Stimulated activated CD8-positive, alpha-beta memory T cell treated with anti-CD3 and anti-CD28 coated beads, Interleukin-12 subunit alpha, Interleukin-12 subunit beta, amount 100 ng/mL, for 1 hour (primary cell): ENCODE measurements around the gene SLC25A5.
"Not testable (repeated sequence)": the region's sequence is repeated elsewhere in the genome, so short reads cannot be mapped to it uniquely, and the experiment has no call there.

Source experiments
- DNase-seq: peaks from one replicate; pipeline ENCODE4 v3.0.0-alpha.2; 2020; ENCODE audit warnings: low read depth

SLC25A5 gene

DNA sequence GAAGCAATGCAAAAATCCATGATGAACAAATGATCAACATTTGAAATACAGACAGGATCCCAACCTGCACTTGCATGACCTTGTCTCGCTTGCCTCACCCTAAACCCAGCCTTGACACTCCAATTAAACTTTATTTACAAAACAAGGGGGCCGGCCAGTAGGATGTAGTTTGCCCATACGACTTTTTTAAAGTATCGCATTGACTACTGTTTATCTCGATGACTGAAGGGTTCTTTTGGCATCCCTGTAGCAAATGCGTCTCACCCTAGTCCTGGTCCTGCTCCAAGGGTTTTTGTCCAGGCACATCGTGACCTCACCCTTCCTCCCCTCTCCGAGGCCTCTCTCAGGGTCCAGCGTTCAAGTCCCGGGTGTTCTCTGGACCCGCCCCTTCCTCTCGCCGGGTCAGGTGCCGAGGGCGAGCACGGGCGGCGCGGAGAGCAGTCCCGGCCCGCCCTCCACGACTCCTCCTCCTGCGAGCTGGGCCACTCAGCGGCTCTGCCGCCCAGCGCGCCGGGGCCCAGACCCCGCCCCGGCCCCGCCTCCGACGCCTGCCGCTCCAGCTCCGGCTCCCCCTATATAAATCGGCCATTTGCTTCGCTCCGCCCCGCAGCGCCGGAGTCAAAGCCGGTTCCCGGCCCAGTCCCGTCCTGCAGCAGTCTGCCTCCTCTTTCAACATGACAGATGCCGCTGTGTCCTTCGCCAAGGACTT lies at the start of gene SLC25A5:
SLC25A5 (plus strand) TSS at position 603 of the 709 bp plus-strand sequence; CDS start at position 675, 72 bp downstream.
- peak; percentile 62 for DNase-seq

GRCh38 chrX:119419146-119419545 lies 49.1 kb upstream of the SLC25A5 start:
- no peak for DNase-seq

GRCh38 chrX:119419898-119420297 lies 48.3 kb upstream of the SLC25A5 start:
- no peak for DNase-seq

DNA sequence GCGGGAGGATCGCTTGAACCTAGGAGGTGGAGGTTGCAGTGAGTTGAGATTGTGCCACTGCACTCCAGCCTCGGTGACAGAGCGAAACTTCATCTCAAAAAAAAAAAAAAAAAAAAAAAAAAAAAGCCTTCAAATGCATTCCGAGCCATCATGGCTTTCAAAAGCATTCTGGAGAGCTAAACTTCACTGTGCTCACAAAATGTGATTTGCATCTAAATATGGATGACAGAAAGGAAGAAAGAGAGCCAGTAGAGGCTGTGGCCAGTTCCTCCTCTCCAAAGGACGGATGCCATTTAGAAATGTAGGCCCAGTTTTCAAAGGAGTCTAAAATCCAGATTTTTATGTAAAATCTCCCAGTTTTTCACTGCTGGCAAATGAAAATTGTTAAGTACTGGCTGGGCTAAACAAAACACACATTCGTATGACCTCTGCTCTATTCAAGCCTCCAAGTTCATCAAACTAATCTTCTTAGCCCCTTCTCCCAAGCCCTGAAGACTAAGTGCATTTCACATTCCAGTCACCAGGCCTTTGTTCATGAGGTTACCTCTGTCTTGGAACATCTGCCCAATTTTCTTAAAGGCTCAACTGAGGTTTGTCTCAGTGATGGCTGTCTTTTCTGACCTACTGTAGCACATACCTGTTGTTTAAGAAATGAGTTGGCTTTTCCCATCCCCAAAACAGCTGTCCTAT lies 47.1 kb upstream of the SLC25A5 start:
- no peak for DNase-seq

GRCh38 chrX:119423631-119424030 lies 44.6 kb upstream of the SLC25A5 start:
- no peak for DNase-seq

DNA sequence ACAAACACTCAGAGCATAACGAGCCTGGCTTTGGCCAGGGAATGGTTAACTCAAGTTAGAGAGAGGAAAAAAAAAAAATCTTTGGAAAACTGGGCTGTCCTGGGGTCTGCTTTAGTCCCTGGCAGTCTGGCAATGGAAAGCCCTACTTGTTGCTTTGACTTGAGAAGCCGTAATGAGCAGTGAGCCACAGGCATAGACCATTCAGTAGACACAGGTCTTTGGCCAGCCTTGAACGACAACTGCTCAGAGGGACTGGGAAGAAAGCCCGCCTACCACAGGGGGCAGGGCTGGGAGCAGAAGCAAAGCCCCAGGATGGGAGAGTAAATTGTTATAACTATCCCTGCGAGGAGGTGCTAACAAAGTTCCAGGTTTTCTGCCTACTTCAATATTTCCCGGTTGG lies 43.2 kb upstream of the SLC25A5 start:
- DNase-seq, result no peak

DNA sequence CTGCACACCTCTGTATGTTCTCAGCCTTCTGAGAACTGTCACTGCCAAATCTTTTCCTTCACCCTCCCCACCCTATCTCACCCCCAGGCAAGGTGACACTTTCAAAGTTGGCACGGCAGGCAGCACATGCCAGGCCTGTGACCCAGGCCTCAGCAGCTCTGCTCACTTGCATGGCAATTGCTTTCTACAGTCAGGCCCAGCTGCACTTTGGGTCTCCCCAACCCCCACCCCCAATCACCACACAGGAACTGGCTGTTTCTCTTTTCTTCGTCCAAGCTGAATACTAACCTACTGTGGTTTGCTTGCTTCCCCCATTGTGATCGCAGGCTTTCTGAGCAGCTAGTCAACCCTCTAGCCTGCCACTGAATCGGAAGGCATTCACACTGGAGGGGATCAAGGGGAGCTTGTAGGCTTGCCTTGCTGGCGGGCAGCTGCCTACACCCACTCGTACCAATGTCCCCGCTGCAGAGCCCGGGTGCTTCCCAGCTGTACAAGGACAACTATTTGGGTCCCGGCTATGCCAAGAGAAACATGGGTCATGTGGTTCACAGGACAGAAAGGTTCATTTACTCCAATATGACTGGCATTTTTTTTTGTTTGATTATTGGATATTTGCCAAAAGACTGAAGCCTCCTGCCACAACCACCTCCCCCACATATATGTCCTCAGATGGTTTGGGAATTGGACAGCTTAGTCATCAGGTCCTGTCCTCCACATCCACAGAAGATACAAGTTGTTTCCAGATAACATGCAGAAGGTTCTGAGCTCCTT lies 41.0 kb upstream of the SLC25A5 start:
- DNase-seq, result no peak

- no peak for DNase-seq
Observed at GRCh38 chrX:119427795-119428185, 40.5 kb upstream of the SLC25A5 start.

- no peak for DNase-seq
Observed at GRCh38 chrX:119429471-119429870, 38.8 kb upstream of the SLC25A5 start.

DNA sequence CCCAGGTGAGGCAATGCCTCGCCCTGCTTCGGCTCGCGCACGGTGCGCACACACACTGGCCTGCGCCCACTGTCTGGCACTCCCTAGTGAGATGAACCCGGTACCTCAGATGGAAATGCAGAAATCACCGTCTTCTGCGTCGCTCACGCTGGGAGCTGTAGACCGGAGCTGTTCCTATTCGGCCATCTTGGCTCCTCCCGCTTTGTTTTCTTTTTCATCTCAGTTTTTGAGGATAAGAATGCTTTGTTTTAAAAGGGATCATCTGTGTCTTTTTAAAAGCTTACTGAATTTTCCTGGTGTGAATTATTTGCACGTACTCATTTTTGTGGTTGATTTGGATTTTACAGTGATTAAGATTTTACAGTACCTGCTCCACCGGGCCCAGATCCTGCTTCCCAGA lies 26.9 kb upstream of the SLC25A5 start:
- not testable (repeated sequence) for DNase-seq

DNA sequence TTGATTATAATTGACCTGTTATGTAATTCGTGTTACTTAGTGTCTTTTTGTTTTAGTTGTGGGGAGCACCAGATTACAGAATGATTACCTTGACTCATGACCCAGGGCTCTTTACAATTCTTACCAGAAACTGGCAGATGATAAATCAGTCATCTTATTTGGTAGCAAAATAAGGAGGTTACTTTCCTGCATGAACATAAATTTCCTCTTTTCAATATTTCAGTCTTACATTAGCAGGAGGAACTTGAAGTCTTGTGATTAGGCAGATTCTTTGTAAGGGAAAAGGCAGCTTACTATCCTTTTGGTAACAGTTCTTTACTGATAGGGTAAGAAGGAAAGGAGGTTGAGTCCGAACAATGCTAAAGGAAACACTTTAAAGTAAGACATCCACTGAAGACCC lies 26.0 kb upstream of the SLC25A5 start:
- DNase-seq, result no peak

DNA sequence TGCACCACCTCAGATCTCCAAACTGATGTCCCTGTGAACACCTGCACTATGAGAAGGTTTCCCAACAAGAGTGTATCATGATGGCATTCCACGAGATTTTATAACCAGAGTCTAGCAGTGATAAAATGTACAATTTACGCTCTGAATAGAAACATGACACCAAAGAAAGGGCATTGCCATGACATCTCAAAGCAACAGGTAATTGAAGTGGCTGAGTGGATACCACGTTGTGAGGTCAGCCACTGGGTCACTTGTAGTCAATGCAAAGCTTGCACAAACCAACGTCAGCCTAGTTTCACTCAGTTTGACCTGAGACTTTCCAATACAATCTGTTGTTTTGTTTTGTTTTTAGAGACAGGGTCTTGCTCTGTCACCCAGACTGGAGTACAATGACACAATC lies 15.0 kb upstream of the SLC25A5 start:
- no peak for DNase-seq

GRCh38 chrX:119455264-119455663 lies 13.0 kb upstream of the SLC25A5 start:
- DNase-seq, result no peak

GRCh38 chrX:119459181-119459580 lies 9.1 kb upstream of the SLC25A5 start:
- DNase-seq, result no peak

GRCh38 chrX:119465555-119465954 lies 2.7 kb upstream of the SLC25A5 start:
- DNase-seq, result no peak

DNA sequence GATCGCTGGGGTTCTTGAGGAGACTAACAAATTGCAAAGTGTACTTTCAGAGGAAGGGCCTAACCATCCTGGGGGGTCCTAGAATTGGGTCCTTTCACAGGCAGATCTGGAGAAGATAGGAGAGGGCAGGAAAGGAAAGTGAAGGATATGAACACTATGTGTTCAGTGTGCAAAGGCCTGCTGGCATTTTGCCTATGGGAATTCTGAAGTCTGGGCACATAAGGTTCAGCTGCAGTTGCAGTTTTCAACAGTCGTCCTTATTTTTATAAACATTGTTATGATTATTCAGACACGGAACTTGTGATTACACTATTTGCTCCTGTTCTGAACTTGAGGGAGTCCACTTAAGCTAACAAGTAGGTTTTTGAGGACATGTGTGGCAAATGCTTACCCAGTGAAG lies 1.3 kb upstream of the SLC25A5 start:
- no peak for DNase-seq

DNA sequence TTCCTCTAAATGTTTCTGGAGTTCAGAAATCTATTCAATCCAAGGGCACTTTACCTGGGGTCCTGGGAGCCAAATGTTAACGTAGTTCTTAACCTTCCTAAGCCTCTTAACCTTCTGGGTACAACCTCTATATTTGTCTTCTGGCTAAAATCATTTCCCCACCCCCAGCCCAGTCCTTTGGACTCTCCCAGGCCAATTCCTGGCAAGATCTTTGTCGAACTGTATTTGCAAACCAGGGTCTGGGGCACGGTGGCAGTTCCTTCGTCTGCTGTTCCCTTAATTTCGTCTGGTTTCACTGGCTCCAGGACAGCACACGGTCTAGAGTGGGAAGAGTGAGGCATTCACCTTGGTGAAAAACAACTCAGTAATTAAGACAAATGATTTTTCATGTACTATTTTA lies 811 bp upstream of the SLC25A5 start:
- DNase-seq, result no peak

GRCh38 chrX:119468551-119469312 lies 488 bp downstream of the SLC25A5 start:
- DNase-seq, result peak; percentile 70

- DNase-seq, result no peak
Observed at GRCh38 chrX:119469313-119469635, 1.0 kb downstream of the SLC25A5 start.

DNA sequence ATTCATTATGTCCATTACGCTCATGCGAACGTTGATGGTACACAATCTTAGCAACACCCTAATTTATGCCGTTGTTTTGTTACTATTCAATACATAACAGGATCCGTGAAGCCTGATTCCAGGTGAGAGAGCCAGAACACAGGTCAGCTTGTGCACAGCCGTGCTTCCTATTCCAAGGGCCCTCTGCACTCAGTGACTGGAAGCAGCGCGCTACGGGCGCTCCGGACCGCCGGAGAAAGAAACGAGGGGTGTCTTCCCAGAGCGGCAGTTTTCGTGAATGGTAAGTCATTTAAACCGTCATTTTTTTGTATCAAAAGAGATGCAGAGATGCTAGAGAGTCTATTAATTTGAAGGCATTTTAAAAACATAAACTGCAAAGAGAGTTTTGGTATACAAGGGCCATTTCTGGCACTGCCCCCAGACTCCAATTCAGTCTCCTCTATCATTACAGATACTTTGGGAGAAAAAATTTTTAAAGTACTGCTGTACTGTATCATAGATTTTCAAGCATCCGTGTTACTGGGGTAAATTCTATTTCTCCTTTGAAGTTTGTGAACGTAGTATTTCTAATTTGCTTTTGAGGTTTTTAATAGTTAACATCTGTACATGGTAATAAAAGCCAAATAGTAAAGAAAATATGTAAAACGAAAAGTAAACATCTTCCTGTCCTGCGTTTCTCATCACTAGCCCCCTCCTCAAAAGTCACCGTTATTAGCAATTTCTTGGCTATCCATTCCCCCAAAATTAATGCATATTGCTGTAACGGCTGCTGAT lies 6.6 kb downstream of the SLC25A5 start:
- DNase-seq, result no peak

DNA sequence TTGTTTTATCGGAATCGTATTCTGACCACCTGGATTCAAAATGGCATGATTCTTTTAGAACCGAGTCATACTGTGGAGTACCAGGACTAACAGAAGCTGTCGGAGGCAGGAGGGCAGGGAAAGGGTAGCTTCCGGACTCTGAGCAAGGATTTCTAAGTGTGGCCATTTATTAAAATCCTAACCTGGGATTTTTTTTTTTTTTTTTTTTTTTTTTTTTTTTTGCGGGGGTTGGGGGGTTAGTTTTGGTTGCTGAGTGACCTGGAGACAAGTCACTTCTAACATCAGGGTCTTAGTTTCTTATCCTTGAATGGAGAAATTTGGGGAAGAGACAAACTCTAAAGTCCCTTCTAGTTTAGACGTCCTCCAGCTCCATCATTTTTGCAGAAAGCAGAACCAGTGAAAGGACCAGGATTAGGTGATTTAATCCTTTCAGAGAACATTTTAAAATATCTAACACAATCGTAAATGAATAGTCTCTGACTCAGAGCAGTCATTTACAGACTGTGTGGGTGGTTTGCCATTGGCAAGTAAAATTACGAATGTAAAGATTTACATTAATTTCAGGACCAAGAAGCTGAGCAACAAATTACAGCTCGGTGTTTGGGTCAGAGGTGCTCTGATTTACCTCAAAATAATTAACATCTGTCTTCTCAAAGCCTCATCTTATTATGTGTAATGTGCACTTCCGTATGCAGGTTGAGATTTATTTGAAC lies 7.3 kb downstream of the SLC25A5 start:
- no peak for DNase-seq
